Measurements from ENCODE around the gene METTL23.
"Not testable (repeated sequence)": the region's sequence is repeated elsewhere in the genome, so short reads cannot be mapped to it uniquely, and the experiment has no call there.

METTL23 gene

DNA sequence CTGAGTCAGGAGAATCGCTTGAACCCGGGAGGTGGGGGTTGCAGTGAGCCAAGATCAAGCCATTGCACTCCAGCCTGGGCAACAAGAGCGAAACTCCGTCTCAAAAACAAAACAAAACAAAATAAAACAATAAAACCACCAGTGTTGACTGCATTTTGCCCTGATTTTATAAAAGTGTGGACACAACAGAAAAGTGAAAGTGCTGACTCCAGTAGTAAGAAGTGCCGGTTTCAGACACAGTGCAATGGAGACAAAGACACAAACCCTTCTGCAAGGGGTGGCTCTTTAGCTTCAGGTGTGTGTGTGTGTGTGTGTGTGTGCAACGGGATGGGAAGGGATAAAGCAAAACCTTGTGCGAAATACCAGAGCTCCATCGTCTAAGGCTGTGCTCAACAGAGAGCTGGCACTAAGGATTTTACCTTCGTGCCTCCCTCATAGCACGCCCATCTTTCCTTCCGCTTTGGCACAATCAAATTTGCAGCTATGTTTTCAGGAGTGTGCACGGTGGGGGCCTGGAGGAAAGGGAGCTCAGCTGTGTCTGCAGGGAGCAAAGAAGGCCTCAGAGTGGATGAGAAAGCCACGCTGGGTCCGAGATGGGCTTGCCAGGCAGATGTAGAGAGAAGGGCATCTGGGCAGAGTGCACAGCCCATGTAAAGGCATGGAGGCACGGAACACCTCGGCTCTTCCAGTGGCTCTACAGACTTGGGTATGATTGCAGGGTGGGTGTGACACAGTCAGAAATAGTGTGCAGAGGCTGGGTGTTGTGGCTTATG, 31.4 kb upstream of the METTL23 start:
- DNase-seq, result no peak

DNA sequence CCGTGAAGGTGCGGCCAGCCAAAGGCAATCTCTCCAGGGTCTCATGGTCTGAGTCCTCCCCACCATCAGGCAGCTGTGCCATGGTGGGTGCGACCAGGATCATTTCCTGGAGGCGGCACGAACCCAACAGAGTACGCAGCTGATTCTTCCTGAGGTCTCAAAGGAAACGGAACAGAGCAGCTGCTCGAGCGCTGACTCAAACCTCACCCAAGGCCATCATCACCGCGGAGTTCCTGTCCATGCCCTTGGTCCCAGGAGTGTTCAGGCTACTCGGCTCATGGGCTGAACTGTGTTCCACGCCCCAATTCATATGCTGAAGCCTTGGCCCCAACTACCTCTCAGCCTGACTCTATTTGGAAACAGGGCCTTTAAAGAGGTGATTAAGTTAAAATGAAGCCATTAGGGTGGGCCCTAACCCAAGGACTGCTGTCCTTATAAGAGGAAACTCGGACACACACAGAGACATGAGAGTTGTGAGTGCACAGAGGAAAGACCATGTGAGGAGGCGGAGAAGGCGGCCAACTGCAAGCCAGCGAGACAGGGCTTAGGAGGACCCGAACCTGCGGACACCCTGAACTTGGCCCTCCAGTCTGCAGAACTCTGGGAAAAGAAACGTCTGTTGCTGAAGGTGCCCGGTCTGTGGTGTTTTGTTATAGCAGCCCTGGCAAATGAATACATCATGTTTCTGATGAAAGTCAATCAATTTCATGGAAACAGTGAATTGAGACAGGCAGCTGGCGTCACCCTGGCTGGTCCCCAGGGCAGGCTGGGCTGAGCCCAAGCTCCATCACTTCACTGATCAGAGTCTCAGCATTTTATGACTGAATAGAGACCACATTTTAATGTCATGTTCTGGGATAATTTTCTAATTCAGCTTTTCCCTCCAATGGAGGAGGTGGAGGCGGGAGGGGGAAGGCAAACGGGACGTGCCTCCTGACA, 29.6 kb upstream of the METTL23 start:
- DNase-seq, result no peak

DNA sequence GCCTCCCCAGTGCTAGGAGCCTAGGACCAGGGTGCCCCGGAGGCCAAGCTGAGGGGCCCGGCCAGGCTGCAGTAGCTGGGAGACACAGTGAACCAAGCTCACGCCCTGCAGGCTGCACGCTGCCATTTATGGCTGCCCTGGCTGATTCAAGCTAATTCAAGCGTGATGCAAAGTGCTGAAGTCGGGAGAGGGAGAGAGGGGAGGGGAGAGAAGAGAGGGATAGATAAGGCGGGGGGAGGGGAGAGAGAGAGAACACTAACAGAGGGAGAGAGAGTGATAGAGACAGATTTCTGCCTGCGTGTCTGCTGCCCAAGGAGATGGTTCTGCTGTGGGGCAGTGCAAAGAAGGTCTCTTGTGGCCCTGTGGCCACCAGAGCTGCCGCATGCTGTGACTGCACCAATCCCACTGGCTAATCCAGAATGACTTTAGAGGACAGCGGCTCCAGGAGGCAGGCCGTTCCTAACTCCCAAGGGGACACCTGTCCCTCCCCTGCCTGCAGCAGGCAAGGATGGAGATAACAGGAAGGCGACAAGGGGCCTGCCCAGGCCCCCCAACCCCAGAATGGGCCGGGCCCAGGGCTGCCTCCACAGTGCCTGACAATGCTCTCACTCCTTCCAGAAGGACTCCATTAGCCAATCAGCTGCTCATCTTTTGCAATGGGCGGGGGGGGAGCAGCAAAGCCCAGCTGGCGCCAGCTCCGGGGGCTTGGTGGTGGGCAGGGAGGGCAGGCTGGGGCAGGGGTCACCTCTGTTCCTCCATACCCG, 28.8 kb upstream of the METTL23 start:
- no peak for DNase-seq

DNA sequence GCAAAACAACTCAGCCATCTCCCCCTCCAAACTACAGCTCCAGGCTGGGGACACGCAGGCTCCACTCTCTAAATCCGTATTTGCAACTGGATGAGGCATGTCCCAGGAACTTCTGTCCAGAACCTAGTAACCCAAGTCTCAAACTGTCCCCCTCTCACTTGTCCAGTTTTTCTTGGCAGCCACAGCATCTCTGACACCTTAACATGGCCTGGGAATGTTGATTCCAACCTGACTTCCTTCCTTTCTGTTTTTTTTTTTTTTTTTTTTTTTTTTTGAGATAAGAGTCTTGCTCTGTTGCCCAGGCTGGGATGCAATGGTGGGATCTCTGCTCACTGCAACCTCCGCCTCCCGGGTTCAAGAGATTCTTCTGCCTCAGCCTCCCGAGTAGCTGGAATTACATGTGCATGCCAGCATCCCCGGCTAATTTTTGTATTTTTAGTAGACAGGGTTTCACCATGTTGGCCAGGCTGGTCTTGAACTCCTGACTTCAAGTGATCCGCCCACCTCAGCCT, 28.1 kb upstream of the METTL23 start:
- DNase-seq, result not testable (repeated sequence)

DNA sequence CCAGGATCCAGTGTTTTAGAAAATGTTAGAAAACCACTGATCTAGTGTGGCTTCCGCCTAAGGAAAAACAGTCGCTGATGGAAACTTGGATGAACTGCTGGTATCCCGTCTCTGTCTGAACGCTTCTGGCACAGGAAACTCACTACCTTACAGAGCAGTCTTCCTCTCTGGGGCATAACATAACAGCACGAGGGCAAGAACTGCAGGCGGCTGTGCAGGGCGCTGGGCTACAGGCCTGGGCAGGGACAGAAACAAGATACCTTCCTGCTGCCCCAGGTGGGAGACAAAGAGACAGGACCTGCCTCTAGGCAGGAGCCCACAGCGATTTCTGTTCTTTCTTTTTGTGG, 26.4 kb upstream of the METTL23 start:
- DNase-seq, result no peak

DNA sequence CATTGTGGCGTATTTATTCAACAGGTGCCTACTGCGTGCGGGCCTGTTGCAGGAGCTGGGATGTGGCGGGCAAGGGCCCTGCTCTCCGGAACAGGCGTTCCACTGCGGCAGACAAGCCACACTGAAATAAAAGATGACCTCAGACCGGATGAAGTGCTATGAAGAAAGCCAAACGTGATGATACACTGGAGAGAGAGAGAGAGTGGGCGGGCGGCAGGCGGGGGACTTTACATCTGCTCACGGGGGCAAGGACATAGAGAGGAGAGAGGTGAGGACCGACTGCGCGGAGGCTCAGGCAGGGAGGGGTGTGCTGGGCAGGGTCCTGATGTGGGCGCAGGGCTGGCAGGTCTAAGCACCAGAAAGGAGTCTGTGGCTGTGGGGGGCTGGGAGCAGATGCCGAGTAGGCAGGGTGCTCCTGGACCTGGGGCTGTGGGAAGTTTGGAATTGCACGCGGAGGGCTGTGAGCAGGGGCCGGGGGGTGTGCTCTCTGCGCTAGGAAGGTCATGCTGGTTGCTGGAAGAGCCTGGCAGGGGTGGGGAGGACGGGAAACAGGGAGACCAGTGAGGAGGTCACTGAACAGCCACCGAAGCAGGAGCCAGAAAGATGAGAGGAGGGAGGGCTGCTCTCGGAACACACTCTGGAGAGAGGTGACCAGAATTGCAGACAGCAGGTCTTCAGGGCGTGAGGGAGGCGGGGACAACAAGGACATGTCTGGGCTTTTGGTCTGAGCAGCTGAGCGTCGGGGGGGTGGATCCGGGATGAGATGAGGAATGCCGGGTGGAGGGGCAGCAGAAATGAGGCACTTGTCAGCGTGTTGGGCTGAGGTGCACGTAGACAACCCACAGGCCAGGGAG, 25.8 kb upstream of the METTL23 start:
- DNase-seq, result peak; percentile 31

DNA sequence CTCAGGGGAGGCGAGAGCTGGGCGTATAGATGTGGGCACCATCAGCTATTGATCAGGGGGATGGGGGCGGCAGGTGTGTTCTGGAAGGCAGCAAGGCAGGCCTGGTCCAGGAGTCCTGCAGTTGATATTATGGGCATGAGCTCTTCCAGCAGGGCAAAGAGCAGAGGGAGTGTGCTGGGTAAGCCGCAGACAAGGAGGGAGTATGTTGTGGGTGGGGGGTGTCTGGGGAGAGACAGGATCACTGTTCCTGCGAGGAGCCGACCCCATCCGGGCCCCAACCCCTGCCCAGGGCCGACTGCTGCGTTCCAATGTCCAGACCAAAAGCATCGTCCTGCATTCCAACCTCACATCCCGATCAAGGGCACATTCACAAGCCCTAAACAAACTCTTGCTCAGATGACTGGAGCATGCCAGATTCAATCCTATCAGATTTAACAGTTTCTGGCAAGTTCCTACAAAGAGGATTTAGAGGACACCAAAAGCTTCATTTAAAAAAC, 25.1 kb upstream of the METTL23 start:
- DNase-seq, result no peak

DNA sequence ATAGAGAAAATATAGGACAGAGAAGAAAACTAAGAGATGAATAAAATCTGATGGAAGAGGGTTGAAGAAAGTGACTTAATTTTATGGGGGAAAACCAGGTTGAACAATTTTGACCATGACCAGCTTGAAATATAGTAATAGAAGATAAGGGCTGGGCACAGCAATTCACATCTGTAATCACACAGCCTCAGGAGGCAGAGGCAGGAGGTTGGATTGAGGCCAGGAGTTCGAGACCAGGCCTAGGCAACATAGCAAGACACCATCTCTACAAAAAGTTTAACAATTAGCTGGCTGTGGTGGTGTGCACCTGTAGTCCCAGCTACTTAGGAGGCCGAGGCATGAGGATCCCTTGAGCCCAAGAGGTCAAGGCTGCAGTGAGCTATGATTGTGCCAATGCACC, 24.6 kb upstream of the METTL23 start:
- DNase-seq, result no peak

DNA sequence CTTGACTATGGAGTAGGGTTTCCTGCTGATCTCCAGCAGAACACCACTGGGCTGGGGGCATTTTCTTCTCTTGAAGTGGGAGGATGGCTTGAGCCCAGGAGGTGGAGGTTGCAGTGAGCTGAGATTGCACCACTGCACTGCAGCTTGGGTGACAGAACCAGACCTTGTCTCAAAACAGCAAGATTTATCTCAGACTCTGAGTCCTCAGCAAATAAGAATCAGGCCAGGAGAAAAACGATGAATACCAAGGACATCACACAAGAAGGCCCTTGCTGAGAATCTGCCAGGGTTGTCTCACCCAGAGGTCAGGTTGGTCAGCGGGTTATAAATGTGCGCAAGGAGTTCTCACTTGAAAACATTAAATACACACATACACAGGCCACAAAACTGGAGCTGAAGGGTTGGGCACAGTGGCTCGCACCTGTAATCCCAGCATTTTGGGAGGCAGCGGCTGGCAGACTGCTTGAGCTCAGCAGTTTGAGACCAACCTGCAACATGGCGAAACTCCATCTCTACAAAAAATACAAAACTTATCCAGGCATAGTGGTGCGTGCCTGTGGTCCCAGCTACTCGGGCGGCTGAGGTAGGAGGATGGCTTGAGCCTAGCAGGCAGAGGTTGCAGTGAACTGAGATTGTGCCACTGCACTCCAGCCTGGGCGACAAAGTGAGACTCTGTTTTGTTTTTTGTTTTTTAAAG, 23.6 kb upstream of the METTL23 start:
- no peak for DNase-seq

DNA sequence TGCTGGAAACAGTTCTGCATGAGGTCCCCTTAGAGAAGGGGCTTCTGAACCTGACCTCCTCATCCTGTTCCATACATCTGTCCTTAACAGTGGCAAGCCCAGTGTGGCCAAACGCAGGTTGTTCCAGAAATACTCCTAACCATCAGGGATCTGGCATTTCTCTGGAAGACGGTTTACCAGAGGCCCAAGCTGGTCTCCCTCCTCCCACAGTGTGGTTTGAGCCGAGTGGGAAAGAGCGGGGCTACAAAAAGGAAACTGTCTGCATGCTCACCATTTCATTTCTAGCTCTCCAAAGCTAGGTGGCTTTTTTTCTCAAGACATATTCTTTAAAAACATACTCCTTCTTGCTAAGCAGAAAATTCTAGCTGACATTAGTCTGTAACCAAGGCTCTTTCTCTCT, 21.8 kb upstream of the METTL23 start:
- DNase-seq, result no peak

DNA sequence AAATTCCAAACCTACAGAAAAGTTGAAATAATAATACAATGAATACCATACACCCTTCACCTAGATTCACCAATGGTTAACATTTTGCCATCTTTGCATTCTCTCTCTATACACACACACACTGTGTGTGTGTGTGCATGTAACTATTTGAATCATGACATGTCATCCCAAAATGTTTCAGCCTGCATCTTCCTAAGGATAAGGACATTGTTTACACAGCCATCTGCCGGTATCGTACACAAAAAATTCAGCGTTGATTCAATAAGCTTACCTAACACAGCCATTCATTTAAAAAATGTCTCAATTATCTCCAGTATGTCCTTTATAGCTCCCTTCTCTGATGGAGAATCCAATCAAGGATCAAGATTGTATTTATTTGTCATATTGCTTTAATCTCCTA, 19.8 kb upstream of the METTL23 start:
- no peak for DNase-seq

DNA sequence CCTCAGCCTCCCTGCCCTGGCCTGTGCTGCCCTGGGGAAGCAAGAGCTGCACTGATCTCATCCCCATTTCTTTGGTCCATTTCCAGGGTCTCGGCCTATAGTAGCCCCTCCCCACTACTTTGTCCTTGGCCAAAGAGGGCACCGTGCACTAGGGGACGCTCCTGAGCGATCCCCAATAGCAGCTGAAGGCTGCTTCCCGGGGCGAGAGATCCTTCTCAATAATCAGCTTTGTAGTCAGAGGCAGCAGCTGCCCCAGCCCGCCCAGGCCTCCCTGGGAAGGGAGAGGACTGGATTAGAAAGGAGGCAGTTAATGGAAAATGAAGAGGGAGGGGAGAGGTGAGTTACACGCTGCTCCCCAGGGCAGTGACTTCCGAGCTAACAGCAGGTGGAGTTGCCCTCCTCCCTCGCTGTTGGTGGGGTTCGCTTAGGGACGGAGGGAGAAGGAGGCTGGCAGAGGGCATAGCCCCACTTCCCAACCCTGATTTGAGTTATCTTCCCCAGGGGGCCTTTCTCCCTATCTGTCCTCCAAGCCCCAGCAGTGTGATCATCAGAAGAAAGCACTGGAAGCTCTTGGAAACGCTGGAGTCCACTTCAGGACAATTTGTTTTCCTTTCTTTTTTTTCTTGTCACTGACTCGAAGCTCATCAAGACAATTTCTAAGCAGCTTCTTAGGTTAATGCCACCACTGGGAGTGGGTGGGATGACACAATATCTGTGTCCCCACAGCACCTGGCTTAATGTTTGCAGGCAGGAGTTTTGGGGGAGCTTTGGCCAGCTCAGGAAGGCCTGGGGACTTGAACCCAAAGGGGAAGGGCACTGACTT, 18.4 kb upstream of the METTL23 start:
- no peak for DNase-seq

DNA sequence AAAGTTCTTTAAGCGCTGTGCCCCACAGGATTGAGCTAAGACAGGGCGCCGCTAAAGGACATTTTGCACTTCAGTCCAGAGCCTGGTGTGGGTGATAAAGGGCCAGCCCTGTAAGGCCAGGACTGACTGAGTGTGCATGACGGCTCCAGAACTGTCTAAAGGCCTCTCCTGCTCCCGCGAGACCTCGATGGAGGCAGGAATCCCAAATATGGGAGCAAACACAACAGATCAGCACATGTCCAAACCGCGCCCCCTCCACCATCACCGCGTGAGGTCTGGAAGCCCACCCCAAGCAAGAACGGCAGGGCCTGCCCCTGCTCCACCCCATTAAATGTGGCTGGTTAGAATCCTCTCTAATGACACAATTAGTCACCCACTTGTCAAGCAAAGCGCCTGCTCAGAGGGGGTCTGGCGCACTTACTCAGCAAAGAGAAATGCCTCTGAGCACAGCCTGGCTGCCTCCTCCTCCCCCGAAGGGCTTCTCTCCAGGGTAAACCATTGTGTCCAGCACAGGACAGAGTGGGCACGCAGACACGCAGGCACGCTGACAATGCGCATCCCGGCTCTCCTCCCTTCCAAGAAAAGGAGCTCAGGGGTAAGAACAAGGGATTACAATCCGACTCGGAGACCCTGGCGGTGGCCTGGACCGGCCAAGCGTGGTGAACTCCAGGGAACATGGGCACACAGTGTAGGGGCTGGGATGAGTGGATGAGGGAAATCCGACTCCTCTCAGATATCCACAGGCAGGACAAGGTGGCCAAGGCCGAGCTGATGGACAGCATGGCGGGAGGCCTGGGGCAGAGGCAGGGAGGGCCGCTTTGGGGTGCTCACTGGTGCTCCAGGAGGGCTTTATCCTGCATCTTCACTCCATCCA, 17.3 kb upstream of the METTL23 start:
- DNase-seq, result no peak

DNA sequence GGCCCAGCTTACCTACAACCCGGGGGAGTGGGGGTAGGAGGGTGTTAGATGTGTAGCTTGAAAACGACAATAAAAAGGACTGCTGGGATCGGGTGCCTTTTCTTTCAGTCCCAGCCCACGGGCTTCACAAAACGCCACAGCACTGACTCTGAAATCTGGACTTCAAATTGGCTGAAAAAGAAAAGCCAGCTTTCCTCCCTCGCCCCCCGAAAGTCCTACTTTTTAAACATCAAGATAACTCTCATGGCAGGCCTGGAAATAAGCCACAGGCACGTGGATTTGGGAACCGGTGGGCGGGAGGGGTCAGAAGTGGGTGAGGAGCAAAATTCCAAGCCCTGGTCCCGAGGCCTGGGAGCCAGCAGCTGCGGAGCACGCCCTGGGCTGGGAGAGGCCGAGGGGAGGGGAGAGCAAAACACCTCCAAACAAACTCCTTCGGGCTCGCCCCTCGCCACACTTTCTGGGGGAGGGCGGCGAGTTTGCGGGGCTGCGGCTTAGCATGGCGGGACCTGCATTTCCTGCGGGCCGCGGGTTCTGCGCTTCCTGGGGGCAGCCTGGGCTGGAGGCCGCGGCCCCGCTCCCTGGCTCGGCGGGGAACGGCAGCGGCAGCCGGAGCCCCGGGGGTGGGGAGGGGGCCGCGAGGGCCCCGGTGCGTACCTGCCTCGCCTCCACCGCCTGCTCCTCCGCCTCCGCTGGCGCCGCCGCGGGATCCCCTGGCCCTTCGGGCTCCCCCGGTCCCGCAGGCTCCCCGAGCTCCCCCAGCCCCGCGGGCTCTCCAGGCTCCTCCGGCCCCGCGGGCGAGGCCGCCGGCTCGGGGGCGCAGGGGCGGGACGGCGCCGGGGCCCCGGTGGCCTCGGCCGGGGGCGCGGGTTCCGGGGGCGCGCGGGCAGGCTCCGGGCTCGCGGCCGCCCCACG, 16.4 kb upstream of the METTL23 start:
- DNase-seq, result not testable (repeated sequence)

DNA sequence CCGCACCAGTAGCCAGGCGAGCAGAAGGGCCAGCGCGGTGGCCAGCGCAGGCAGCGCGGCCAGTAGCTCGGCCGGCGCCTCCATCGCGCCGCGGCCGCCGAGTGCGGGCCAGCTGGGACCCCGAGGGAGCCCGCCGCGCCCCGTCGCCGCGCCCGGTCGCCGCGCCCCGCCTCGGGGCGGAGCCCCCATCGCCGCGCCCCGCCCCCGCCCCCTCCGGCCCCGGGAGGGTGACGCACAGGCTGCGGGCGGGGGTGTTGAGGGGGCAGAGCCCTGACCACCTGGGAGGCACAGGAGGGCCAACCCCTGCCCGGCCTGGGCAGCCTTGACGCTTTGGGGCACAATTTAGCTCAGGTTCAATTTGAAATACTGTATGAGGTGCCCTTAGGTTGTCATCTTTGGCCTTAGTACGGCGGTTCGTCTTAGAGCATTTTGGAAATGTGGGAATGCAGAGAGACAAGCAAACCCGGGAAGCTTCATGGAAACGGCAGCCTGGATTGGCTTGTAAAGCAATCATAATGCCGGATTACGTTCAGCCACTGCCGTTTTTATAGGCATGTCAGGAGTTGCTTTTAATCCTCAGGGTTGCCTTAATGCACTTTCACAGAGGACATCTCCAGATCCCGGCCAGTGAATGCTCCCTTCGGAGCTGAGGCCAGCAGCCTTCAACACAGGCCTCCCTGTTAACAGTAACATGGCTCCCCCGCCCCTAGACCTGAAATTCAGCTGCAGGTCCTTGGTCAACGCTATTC, 15.6 kb upstream of the METTL23 start, which contains the start of gene MXRA7:
Gene MXRA7 (minus strand): TSS at position 103 of the 749 bp plus-strand sequence. CDS start 19 bp downstream, at position 84.
- peak; percentile 66 for DNase-seq

DNA sequence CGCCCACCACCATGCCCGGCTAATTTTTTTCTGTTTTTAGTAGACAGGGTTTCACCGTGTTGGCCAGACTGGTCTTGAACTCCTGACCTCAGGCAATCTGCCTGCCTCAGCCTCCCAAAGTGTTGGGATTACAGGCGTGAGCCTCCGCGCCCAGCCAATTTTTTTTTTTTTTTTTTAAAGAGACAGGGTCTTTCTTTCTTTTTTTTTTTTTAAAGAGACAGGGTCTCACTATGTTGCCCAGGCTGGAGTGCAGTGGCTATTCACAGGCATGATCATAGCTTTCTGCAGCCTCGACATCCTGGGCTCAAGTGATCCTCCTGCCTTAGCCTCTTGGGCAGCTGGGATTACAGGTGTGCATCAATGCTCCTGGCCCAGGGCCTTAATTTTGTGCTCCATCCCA, 14.3 kb upstream of the METTL23 start:
- DNase-seq, result not testable (repeated sequence)

DNA sequence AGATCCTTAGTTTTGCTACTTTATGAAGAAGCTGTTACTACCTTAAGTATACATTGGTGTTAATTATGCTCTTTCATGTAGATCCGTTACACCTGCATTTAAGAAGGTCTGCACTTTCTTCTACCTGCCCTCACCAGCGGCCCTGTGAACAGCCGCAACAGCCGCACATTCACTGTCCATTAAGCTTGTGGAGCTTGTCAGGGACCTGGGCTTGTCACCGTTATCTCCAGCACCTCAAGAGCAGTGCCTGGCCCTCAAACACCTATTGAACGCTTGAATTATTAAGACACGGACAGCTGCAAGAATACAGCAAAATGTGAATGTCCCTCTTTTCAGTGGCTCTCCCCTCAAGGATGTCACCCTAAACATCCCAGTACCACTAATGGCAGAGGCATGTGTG, 12.9 kb upstream of the METTL23 start:
- DNase-seq, result no peak
